Loucy (cell line): Measurements from ENCODE around the gene RRM1.

Experiments
- CTCF ChIP-seq: fragments of 200-600 bp; sonication (generic); conservative IDR thresholded peaks from 2 replicates; pipeline ENCODE4 v1.5.1; 2014; ENCODE audit warnings: mild to moderate bottlenecking, antibody characterized with exemption, low read length
- EZH2phosphoT487 ChIP-seq: fragments of 200-600 bp; IDR thresholded peaks from 2 replicates; pipeline ENCODE4 v1.6.1; 2018; ENCODE audit warnings: antibody characterized with exemption, mild to moderate bottlenecking, moderate library complexity, borderline replicate concordance

GRCh38 chr11:4115128-4115527 is 20.5 kb downstream of the RRM1 start:
- TF ChIP-seq CTCF (no peak), EZH2phosphoT487 (no peak)
